GM21447 (cell line): Measurements from ENCODE around the gene KRTAP19-8.

Experiments used
- ATAC-seq: cut with Tn5 transposase; IDR thresholded peaks from one replicate; pipeline ENCODE4 v1.9.1; 2021; ENCODE audit not compliant: unreplicated experiment

The KRTAP19-8 gene, protein sequence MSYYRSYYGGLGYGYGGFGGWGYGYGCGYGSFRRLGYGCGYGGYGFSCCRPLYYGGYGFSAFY

GRCh38 chr21:31038376-31038775 is at the start of gene KRTAP19-8:
KRTAP19-8 (minus strand) TSS chr21:31038476; CDS start chr21:31038443, 33 bp downstream.
- ATAC-seq = no peak

DNA sequence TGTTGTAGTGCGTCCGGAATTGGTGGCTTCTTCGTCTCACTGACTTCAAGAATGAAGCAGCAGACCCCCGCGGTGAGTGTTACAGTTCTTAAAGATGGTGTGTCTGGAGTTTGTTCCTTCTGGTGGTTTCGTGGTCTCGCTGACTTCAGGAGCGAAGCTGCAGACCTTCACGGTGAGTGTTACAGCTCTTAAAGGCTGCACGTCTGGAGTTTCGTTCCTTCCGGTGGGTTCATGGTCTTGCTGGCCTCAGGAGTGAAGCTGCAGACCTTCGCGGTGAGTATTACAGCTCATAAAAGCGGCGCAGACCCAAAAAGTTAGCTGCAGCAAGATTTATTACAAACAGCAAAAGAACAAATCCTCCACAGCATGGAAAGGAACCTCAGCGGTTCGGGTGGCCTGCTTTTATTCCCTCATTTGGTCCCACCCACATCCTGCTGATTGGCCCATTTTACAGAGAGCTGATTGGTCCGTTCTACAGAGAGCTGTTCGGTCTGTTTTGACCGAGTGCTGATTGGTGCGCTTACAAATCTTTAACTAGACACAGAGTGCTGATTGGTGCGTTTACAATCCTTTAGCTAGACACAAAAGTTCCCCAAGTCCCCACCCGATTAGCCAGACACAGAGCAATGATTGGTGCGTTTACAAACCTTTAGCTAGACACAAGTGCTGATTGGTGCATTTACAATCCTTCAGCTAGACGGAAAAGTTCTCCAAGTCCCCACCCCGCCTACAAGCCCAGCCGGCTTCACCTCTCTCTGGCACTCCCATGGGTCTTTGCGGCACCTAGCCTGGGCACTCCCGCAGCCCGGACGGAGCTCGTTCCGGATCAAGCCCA is 49.6 kb upstream of the KRTAP19-8 start:
- no peak for ATAC-seq

GRCh38 chr21:31084689-31085088 is 46.4 kb upstream of the KRTAP19-8 start:
- ATAC-seq = no peak

DNA sequence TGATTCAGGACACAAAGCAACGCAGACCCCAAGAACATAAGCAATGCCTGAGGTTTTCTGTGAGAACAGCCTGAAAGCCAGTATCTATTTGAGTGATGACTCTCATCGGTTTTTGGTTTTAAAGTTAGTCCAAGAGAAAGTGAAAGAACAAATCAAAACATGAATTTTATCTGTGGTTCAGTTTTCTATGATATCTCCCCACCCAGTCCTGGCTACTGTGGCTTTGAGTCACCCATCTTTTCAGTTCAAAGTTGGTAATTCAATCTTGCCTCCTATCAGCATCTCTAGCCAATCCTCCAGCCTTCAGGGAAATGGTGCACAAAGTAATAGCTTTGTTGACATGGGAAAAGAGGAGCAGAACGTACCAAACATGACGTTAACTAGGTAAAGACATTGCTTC is 40.5 kb upstream of the KRTAP19-8 start:
- ATAC-seq = no peak

GRCh38 chr21:31078216-31078615 is 39.9 kb upstream of the KRTAP19-8 start:
- no peak for ATAC-seq

DNA sequence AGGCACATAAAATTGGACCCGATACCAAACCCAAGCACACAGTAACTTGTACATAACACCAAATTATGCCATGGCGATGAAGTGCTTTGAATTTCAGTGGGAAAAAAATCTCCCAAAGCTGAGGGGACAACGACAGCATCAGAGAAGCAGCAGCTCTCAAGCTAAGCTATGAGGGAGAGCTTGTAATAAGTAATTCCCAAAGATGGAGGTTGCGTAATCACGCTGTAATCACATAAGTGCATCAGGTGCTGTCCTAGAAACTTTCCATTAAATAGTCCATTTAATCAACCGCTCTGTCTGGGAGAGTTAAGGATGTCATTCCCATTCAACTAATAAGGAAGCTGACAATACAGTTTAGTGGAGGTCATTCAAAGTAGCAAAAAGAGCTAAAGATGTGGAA is 37.6 kb upstream of the KRTAP19-8 start:
- no peak for ATAC-seq

GRCh38 chr21:31072533-31072932 is 34.3 kb upstream of the KRTAP19-8 start:
- ATAC-seq = no peak

- no peak for ATAC-seq
Measured at GRCh38 chr21:31064803-31065202, 26.5 kb upstream of the KRTAP19-8 start.

- no peak for ATAC-seq
Measured at GRCh38 chr21:31052489-31053142, 14.3 kb upstream of the KRTAP19-8 start.

- ATAC-seq = no peak
Measured at GRCh38 chr21:31050577-31051157, 12.4 kb upstream of the KRTAP19-8 start.

GRCh38 chr21:31045841-31046240 is 7.6 kb upstream of the KRTAP19-8 start:
- no peak for ATAC-seq

- ATAC-seq = no peak
Measured at GRCh38 chr21:31043471-31043870, 5.2 kb upstream of the KRTAP19-8 start.

DNA sequence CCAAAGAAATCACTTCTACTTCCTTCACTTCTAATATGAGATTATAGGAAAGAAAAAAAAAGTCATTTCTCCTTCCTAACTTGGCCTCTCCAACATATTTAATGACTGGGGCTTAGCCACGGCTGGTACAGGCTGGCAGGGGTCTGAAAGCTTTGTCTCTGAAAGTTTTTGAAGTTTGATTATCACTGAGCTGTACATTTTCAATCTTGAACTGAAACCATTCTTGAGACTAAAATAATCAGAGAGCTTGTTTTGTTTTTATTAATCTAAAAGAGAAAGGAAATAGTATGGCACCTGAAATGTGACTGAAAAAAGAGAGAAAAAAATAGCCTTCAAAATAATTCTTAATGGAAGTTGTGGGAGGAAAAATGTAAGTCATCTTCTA is 3.8 kb upstream of the KRTAP19-8 start:
- ATAC-seq = no peak

GRCh38 chr21:31041295-31042079 is 3.2 kb upstream of the KRTAP19-8 start:
- no peak for ATAC-seq

DNA sequence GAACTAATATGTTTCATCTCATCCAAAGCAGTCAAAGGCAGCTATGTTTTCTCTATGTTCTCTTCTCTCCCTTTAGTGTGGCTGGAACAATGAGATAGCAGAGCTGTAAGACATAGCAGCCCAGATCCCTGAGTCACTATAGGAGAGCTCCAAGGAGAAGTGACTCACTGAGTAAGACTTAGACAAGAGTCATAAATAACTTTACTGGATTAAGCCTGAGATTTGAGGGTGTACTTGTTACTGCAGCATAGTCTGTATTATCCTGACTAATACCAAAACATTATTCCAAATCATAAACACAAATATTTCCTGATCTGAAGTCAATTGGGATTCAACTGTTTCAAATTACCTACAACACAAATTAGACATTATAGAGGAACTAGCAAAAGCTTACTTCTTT is 3.9 kb downstream of the KRTAP19-8 start:
- no peak for ATAC-seq

- peak; percentile 82 for ATAC-seq
Measured at GRCh38 chr21:31030367-31031106, 7.7 kb downstream of the KRTAP19-8 start.

GRCh38 chr21:31023680-31024079 is 14.6 kb downstream of the KRTAP19-8 start:
- ATAC-seq = no peak

DNA sequence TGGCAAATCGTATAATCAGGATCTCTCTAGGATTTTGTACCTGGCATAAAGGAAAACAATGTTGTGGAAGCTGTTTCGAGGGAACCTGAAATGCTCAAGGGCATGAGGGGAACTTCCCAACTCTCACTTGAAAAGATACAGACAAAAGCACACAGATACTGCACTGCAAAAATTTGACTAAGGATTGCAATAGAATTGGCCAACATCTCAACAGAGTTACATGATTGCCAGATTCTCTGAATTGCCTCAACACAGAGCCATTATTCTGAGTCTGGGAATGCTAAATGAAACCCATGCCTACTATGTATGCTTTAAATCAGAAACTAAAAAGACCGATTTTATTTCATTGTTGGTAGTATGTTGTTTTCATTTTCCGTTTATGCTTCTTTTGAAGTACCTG is 16.0 kb downstream of the KRTAP19-8 start:
- no peak for ATAC-seq

DNA sequence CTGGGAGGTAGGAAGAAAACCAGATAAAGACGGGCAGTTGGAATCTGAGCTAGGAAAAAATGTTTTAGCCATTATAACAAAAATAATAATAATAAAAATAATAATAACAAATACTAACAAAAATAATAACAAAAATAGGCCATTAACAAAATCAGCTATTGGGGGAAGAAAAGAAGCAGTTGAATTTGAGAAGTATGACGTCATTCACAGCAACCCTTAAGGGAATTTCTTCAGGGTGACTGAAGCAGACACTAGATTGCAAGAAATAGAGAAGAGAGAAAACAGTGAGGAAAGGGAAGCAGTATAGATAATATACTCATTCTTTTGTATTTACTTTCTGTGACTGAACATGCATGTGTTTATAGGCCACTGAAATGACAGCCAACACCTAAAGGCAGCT is 20.0 kb downstream of the KRTAP19-8 start:
- no peak for ATAC-seq

GRCh38 chr21:31014891-31015290 is 23.4 kb downstream of the KRTAP19-8 start:
- no peak for ATAC-seq
